HEK293T (cell line): ENCODE data around the gene SNX4.

Experiments used
- CTCF ChIA-PET: fragments of 350-600 bp; formaldehyde crosslinking; extraction: SDS; loops from one replicate; lab custom pipeline; 2021; ENCODE audit warnings: antibody characterized with exemption, inconsistent platforms; lab: Yijun Ruan, JAX
- POLR2A ChIA-PET: fragments of 350-600 bp; formaldehyde crosslinking; extraction: SDS; loops from one replicate; lab custom pipeline; 2020; ENCODE audit warnings: antibody characterized with exemption, inconsistent platforms; lab: Yijun Ruan, JAX
- DNase-seq: peaks from one replicate; pipeline ENCODE4 v3.0.0; 2012; ENCODE audit warnings: mixed read lengths; ENCODE audit errors: extremely low spot score
- ARNT ChIP-seq: fragments of 450-650 bp; IDR thresholded peaks from 2 replicates; pipeline ENCODE4 v1.6.1; 2017; ENCODE audit warnings: mild to moderate bottlenecking
- BHLHE40 ChIP-seq: fragments of 450-650 bp; IDR thresholded peaks from 2 replicates; pipeline ENCODE4 v1.6.1; 2016; ENCODE audit warnings: mild to moderate bottlenecking, moderate library complexity, borderline replicate concordance
- CTBP1 ChIP-seq: fragments of 450-650 bp; IDR thresholded peaks from 2 replicates; pipeline ENCODE4 v1.6.1; 2016; ENCODE audit warnings: borderline replicate concordance
- ELF4 ChIP-seq: fragments of 450-650 bp; IDR thresholded peaks from 2 replicates; pipeline ENCODE4 v1.6.1; 2017; ENCODE audit warnings: antibody characterized with exemption
- FOXA1 ChIP-seq: fragments of 450-650 bp; IDR thresholded peaks from 2 replicates; pipeline ENCODE4 v1.6.1; 2016; ENCODE audit warnings: mild to moderate bottlenecking
- FOXK2 ChIP-seq: fragments of 450-650 bp; IDR thresholded peaks from 2 replicates; pipeline ENCODE4 v1.6.1; 2016; ENCODE audit warnings: mild to moderate bottlenecking
- FOXM1 ChIP-seq: fragments of 450-650 bp; IDR thresholded peaks from 2 replicates; pipeline ENCODE4 v1.6.1; 2017; ENCODE audit warnings: mild to moderate bottlenecking, borderline replicate concordance
- HDGF ChIP-seq: fragments of 450-650 bp; IDR thresholded peaks from 2 replicates; pipeline ENCODE4 v1.6.1; 2017; ENCODE audit warnings: antibody characterized with exemption, borderline replicate concordance
- L3MBTL2 ChIP-seq: fragments of 450-650 bp; conservative IDR thresholded peaks from 2 replicates; pipeline ENCODE4 v1.6.1; 2016; ENCODE audit warnings: mild to moderate bottlenecking
- LEF1 ChIP-seq: fragments of 450-650 bp; IDR thresholded peaks from 2 replicates; pipeline ENCODE4 v1.6.1; 2017; ENCODE audit warnings: mild to moderate bottlenecking, borderline replicate concordance
- NFRKB ChIP-seq: fragments of 450-650 bp; IDR thresholded peaks from 2 replicates; pipeline ENCODE4 v1.6.1; 2016; ENCODE audit warnings: mild to moderate bottlenecking, moderate library complexity
- PKNOX1 ChIP-seq: fragments of 450-650 bp; IDR thresholded peaks from 2 replicates; pipeline ENCODE4 v1.6.1; 2016
- SP1 ChIP-seq: fragments of 450-650 bp; IDR thresholded peaks from 2 replicates; pipeline ENCODE4 v1.6.1; 2017
- SUZ12 ChIP-seq: fragments of 450-650 bp; IDR thresholded peaks from 2 replicates; pipeline ENCODE4 v1.6.1; 2016; ENCODE audit warnings: mild to moderate bottlenecking
- TARDBP ChIP-seq: fragments of 450-650 bp; IDR thresholded peaks from 2 replicates; pipeline ENCODE4 v1.6.1; 2016
- ZNF384 ChIP-seq: fragments of 450-650 bp; IDR thresholded peaks from 2 replicates; pipeline ENCODE4 v1.6.1; 2016

SNX4 gene

GRCh38 chr3:125437631-125438435 is 82.2 kb downstream of the SNX4 start:
- TF ChIP-seq ARNT, result no peak
- ChIA-PET CTCF (interaction anchor here (0.5 to 1.1 kb wide), 4 partner anchors 27 to 651 kb away, joined by 3 to 6 read pairs (median 4); no protein-coding TSS in a partner anchor), POLR2A (no interaction called here)
- DNase-seq, result peak; percentile 60

- POLR2A ChIA-PET, result no interaction called here
- CTCF ChIA-PET, result no interaction called here
- no peak for TF ChIP-seq LEF1
- no peak for TF ChIP-seq CTBP1
- no peak for DNase-seq
Observed at GRCh38 chr3:125436921-125437320, 83.1 kb downstream of the SNX4 start.

GRCh38 chr3:125435231-125435630 is 84.8 kb downstream of the SNX4 start:
- no peak for DNase-seq
- ChIA-PET POLR2A (no interaction called here), CTCF (interaction anchor here (0.5 to 0.7 kb wide), 2 partner anchors 35 to 549 kb away, joined by 3 read pairs; no protein-coding TSS in a partner anchor)
- TF ChIP-seq BHLHE40 (no peak), ARNT (no peak), ZNF384 (no peak), CTBP1 (no peak)

- no peak for DNase-seq
- ChIA-PET CTCF (interaction anchor here (0.5 to 0.7 kb wide), 2 partner anchors 34 to 548 kb away, joined by 3 read pairs; no protein-coding TSS in a partner anchor), POLR2A (no interaction called here)
- TF ChIP-seq SP1, result no peak
- TF ChIP-seq TARDBP, result no peak
- no peak for TF ChIP-seq HDGF
- TF ChIP-seq PKNOX1, result no peak
- no peak for TF ChIP-seq LEF1
- TF ChIP-seq ZNF384, result no peak
- TF ChIP-seq CTBP1, result no peak
Observed at GRCh38 chr3:125434582-125435011, 85.4 kb downstream of the SNX4 start.

GRCh38 chr3:125433611-125434041 is 86.4 kb downstream of the SNX4 start:
- TF ChIP-seq SUZ12, result no peak
- TF ChIP-seq L3MBTL2, result no peak
- TF ChIP-seq FOXM1, result no peak
- TF ChIP-seq BHLHE40, result no peak
- TF ChIP-seq FOXK2, result no peak
- TF ChIP-seq ARNT, result no peak
- TF ChIP-seq NFRKB, result no peak
- no peak for TF ChIP-seq ELF4
- TF ChIP-seq HDGF, result no peak
- POLR2A ChIA-PET, result no interaction called here
- DNase-seq, result no peak
- CTCF ChIA-PET, result no interaction called here

GRCh38 chr3:125433091-125433534 is 86.9 kb downstream of the SNX4 start:
- ChIA-PET CTCF (no interaction called here), POLR2A (no interaction called here)
- DNase-seq, result no peak
- no peak for TF ChIP-seq CTBP1
- no peak for TF ChIP-seq NFRKB
- no peak for TF ChIP-seq FOXA1
- no peak for TF ChIP-seq ELF4
- TF ChIP-seq L3MBTL2, result no peak
- no peak for TF ChIP-seq SUZ12
- TF ChIP-seq ZNF384, result no peak
- TF ChIP-seq LEF1, result no peak
- no peak for TF ChIP-seq ARNT
- no peak for TF ChIP-seq TARDBP
- TF ChIP-seq SP1, result no peak
- TF ChIP-seq BHLHE40, result no peak
- no peak for TF ChIP-seq FOXK2
- TF ChIP-seq PKNOX1, result no peak
- TF ChIP-seq FOXM1, result no peak
- no peak for TF ChIP-seq HDGF

- POLR2A ChIA-PET, result no interaction called here
- CTCF ChIA-PET, result no interaction called here
- DNase-seq, result no peak
- TF ChIP-seq HDGF (no peak), SUZ12 (no peak), TARDBP (no peak), ZNF384 (no peak), ELF4 (no peak), SP1 (no peak), LEF1 (no peak), L3MBTL2 (no peak), BHLHE40 (no peak), FOXM1 (no peak), CTBP1 (no peak), FOXA1 (no peak), PKNOX1 (no peak), NFRKB (no peak), FOXK2 (no peak), ARNT (no peak)
Observed at GRCh38 chr3:125431912-125432790, 87.9 kb downstream of the SNX4 start.
